Measurements from ENCODE around the gene KAT8. TPM values are rescaled to one million over a fixed set of nuclear protein-coding genes. Genes with fewer than 3 reads are reported as not detected.

The KAT8 gene
- total RNA-seq, 6 experiments from 2014 or later = 20.4 to 29.9 (median 25.2) TPM

DNA sequence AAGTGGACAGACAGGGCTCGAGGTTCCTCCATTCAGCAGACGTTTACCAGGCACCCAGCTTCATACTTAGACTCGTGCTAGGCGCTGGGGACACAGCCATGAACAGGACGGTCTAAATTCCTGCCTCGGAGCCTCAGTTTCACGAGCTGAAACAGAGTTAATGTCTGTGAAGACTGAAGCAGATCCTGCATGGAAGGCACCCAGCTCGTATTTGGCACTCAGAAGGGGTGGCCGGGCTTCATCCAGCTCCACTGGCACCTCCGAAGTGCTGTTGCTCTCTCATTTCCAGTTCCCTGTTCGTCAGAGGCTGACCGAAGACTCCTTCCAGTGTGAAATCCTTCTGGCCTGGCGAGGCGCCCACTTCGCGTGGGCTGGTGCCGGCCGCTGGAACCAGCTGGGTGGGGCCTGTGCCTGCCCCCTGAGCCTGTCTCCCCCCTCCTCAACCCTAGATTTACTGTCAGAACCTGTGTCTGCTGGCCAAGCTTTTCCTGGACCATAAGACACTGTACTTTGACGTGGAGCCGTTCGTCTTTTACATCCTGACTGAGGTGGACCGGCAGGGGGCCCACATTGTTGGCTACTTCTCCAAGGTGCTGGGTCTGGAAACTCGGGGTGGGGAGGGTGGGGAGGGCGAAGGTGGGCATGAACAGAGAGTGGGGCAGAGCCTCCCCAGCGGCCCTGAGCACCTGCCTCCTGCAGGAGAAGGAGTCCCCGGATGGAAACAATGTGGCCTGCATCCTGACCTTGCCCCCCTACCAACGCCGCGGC lies 12.3 kb downstream of the KAT8 start:
- WGBS (ENCODE audit: insufficient coverage, low coverage, low lambda C conversion rate, missing lambda C conversion rate) = 62% methylated on average over 6 of the region's 29 CpGs
- Histone ChIP-seq H3K4me1 (no peaks in the 10 kb centered on the region), H3K27me3 (no peaks in the 10 kb centered on the region), H3K9me3 (no peaks in the 10 kb centered on the region), H3K36me3 (peaks cover 0 to 27% (median 3%) of the 10 kb centered on the region in 4 donors), H3K27ac (peak overlapping the region; percentile 55 to 76 (median 73)), H3K4me3 (no peak overlapping the region)
- no peak for TF ChIP-seq POLR2A (IDR thresholded peaks at IDR 0.05)
- TF ChIP-seq, protein P1, sequence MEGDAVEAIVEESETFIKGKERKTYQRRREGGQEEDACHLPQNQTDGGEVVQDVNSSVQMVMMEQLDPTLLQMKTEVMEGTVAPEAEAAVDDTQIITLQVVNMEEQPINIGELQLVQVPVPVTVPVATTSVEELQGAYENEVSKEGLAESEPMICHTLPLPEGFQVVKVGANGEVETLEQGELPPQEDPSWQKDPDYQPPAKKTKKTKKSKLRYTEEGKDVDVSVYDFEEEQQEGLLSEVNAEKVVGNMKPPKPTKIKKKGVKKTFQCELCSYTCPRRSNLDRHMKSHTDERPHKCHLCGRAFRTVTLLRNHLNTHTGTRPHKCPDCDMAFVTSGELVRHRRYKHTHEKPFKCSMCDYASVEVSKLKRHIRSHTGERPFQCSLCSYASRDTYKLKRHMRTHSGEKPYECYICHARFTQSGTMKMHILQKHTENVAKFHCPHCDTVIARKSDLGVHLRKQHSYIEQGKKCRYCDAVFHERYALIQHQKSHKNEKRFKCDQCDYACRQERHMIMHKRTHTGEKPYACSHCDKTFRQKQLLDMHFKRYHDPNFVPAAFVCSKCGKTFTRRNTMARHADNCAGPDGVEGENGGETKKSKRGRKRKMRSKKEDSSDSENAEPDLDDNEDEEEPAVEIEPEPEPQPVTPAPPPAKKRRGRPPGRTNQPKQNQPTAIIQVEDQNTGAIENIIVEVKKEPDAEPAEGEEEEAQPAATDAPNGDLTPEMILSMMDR (IDR thresholded peaks at IDR 0.05) = no peak
- DNase-seq = peak in 1 of 3 donors; percentile 57
- intact Hi-C loops (cut with DNase I) = no loop called here
- peak in 2 of 4 donors; percentile 31 to 40 for ATAC-seq

DNA sequence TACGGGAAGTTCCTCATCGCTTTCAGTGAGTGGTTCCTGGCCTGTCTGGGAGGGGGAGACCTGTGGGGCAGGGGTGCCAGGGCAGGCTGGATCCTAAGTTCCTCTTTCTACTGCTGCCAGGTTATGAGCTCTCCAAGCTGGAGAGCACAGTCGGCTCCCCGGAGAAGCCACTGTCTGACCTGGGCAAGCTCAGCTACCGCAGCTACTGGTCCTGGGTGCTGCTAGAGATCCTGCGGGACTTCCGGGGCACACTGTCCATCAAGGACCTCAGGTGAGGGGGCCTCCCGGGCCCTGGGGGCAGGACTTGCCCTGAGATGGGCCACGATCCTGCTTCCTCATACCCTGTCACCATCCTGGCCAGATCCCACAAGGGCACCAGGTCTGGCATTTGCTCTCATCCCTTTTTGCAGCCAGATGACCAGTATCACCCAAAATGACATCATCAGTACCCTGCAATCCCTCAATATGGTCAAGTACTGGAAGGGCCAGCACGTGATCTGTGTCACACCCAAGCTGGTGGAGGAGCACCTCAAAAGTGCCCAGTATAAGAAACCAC lies 12.9 kb downstream of the KAT8 start:
- 44% methylated on average over 1 of the region's 10 CpGs for WGBS (ENCODE audit: insufficient coverage, low coverage, low lambda C conversion rate, missing lambda C conversion rate)
- ATAC-seq (peak in 2 of 4 donors; percentile 6 to 8), DNase-seq (no peak)
- Histone ChIP-seq H3K27me3 (no peaks in the 10 kb centered on the region), H3K27ac (peak overlapping the region; percentile 55 to 76 (median 73)), H3K36me3 (peaks cover 0 to 27% (median 3%) of the 10 kb centered on the region in 4 donors), H3K4me3 (no peak overlapping the region), H3K9me3 (no peaks in the 10 kb centered on the region), H3K4me1 (no peaks in the 10 kb centered on the region)
- intact Hi-C loops (cut with DNase I) = no loop called here
- TF ChIP-seq, protein P1 (IDR thresholded peaks at IDR 0.05) = no peak
- TF ChIP-seq POLR2A (IDR thresholded peaks at IDR 0.05) = no peak

DNA sequence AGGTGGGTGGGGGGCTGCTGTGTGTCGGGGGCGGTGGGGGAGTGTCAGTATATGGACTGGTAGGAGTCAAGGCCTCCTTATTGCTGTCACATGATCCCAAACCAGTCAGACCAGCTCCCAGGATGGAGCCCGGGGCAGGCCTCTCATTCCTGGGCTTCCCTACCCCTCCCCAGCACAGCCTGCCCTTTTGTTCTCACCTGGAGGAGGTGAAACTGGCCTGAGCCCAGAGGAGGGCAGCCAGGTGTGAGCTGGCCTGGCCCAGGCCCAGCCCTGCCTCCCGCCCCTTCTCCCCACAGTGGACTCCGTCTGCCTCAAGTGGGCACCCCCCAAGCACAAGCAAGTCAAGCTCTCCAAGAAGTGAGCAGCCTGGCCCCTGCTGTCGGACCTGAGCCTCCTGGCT lies 13.4 kb downstream of the KAT8 start:
- Histone ChIP-seq H3K36me3 (peaks cover 0 to 27% (median 3%) of the 10 kb centered on the region in 4 donors), H3K4me1 (peaks cover 0 to 2% (median 0%) of the 10 kb centered on the region in 4 donors), H3K9me3 (no peaks in the 10 kb centered on the region), H3K4me3 (no peak overlapping the region), H3K27ac (no peak overlapping the region), H3K27me3 (no peaks in the 10 kb centered on the region)
- TF ChIP-seq, protein P1 (IDR thresholded peaks at IDR 0.05) = no peak
- TF ChIP-seq POLR2A (IDR thresholded peaks at IDR 0.05) = no peak
- ATAC-seq (peak in 1 of 4 donors; percentile 19), DNase-seq (no peak)
- no CpG with 5 or more reads among the region's 6 CpGs for WGBS (ENCODE audit: insufficient coverage, low coverage, low lambda C conversion rate, missing lambda C conversion rate)
- intact Hi-C loops (cut with DNase I) = no loop called here

GRCh38 chr16:31131416-31131815 lies 14.0 kb downstream of the KAT8 start:
- 97% methylated on average over 11 of the region's 11 CpGs for WGBS (ENCODE audit: insufficient coverage, low coverage, low lambda C conversion rate, missing lambda C conversion rate)
- no peak for TF ChIP-seq POLR2A (IDR thresholded peaks at IDR 0.05)
- TF ChIP-seq, protein P1 (IDR thresholded peaks at IDR 0.05) = no peak
- peaks cover 0 to 27% (median 3%) of the 10 kb centered on the region in 4 donors for H3K36me3 ChIP-seq
- H3K27ac ChIP-seq = no peak overlapping the region
- peaks cover 0 to 2% (median 0%) of the 10 kb centered on the region in 4 donors for H3K4me1 ChIP-seq
- no peak overlapping the region for H3K4me3 ChIP-seq
- no peaks in the 10 kb centered on the region for H3K27me3 ChIP-seq
- DNase-seq = no peak
- intact Hi-C loops (cut with DNase I) = no loop called here
- no peak for ATAC-seq
- no peaks in the 10 kb centered on the region for H3K9me3 ChIP-seq
